ENCODE results near the gene TECPR2.
"Not testable (repeated sequence)": the region's sequence is repeated elsewhere in the genome, so short reads cannot be mapped to it uniquely, and the experiment has no call there.

Gene TECPR2

GRCh38 chr14:102323102-102323501, 39.6 kb upstream of the TECPR2 start:
- peak; percentile 58 for TF ChIP-seq CTCF (IDR thresholded peaks at IDR 0.05; ENCODE audit: low read depth, low read length)
- no peak overlapping the region for H3K4me3 ChIP-seq (ENCODE audit: low read depth, low read length)

DNA sequence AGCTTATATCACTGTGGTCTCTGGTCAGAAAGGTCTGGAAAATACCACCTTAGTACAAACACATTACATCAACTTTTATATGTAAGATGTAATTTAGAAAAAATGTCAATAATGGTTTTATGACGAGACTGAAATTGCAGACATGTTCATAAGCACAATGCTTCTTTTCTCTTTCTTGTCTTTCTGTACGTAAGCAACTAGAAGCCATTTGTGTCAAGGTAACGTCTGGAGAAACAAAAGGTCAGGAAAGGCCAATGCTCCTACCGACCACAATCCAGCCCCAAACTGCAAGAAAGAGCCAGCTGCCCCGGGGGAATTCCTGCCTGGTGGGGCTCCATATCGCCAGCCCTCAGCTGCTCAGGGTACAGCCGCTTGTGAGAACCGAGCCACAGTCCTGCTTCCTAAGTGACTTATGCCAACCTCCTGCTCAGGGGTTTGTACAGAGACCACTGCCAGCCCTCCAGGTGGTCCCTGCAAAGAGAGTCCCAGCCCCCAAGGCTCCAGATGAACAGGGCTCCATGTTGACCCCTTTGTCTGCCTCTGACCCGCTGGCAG, 36.9 kb upstream of the TECPR2 start:
- no peak for TF ChIP-seq CTCF (IDR thresholded peaks at IDR 0.05; ENCODE audit: low read depth, low read length)
- no peak overlapping the region for H3K4me3 ChIP-seq (ENCODE audit: low read depth, low read length)

DNA sequence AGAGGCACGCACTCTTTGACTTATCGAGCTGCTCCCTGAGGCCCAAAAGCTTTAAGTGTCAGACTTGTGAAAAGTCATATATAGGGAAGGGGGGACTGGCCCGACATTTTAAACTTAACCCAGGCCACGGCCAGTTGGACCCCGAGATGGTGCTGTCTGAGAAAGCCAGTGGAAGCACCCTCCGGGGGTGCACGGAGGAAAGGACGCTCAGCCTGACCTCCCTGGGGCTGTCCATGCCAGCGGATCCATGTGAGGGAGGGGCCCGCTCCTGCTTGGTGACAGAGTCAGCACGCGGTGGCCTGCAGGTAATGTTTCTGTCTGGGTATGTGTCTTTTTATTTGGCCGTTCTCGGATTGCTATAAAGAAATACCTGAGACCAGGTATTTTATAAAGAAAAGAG, 36.2 kb upstream of the TECPR2 start:
- H3K4me3 ChIP-seq (ENCODE audit: low read depth, low read length), result no peak overlapping the region
- TF ChIP-seq CTCF (IDR thresholded peaks at IDR 0.05; ENCODE audit: low read depth, low read length), result no peak

- H3K4me3 ChIP-seq (ENCODE audit: low read depth, low read length), result not testable (repeated sequence)
Measured at GRCh38 chr14:102329381-102329780, 33.4 kb upstream of the TECPR2 start.

GRCh38 chr14:102330806-102331205, 31.9 kb upstream of the TECPR2 start:
- H3K4me3 ChIP-seq (ENCODE audit: low read depth, low read length), result no peak overlapping the region
- TF ChIP-seq CTCF (IDR thresholded peaks at IDR 0.05; ENCODE audit: low read depth, low read length), result no peak

- TF ChIP-seq CTCF (IDR thresholded peaks at IDR 0.05; ENCODE audit: low read depth, low read length), result no peak
- H3K4me3 ChIP-seq (ENCODE audit: low read depth, low read length), result no peak overlapping the region
Measured at GRCh38 chr14:102333390-102333789, 29.4 kb upstream of the TECPR2 start.

DNA sequence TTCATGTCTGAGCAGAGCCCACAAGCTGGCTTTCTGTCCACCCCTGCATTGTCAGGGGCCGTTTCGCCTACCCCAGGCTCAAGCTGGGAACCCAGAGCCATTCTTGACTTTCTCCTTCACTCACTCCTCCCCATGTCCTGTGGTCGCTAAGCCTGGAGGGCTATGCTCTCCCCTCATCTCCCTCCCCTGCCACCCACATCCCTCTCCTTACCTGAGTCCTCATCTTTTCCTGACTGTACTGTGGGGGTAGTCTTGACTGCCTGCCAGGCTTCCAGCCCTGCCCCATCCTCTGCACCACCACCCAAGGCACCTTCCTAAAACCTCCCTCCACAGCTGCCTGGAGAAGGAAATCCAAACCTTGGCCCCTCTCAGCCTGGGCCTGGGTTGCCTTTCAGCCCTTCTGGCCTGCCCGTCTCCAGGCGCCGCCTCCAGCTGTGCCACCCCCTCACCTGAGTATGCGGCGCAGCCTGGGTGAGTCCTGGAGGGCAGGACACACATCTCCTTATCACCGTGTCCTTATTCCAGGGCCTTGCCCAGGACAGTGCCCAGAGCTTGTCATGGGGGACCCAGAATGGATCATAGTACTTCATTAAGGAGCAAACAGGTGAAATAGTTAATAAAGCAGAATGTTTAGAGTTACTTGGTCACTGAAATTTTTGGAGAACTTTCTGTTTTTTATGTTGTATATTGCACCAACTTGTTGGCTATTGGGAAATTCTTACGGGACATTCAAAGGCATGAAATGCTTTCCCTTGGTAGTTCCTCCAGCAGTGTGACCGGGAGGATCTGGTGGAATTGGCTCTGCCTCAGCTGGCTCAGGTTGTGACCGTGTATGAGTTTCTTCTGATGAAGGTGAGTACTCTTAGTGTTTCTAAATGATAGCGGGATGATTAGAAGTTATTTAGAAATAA, 28.7 kb upstream of the TECPR2 start:
- H3K4me3 ChIP-seq (ENCODE audit: low read depth, low read length), result no peak overlapping the region
- no peak for TF ChIP-seq CTCF (IDR thresholded peaks at IDR 0.05; ENCODE audit: low read depth, low read length)
